Chondrocyte (in vitro differentiated cells): ENCODE measurements around the gene SNRNP200. TPM values are rescaled to one million over a fixed set of nuclear protein-coding genes. Genes with fewer than 3 reads are reported as not detected.

Experiments used
- DNase-seq: peaks from one replicate; pipeline ENCODE4 v3.0.0; 2021; ENCODE audit warnings: mixed read lengths, low spot score
- H3K27ac Mint-ChIP-seq: one replicate; pipeline ENCODE4 v1.8.0; 2021; ENCODE audit warnings: mild to moderate bottlenecking, moderate library complexity, mixed read lengths; ENCODE audit not compliant: unreplicated experiment
- H3K27me3 Mint-ChIP-seq: 2 replicates; pipeline ENCODE4 v1.8.0; 2021; ENCODE audit warnings: low read depth, mixed read lengths
- H3K36me3 Mint-ChIP-seq: 2 replicates; pipeline ENCODE4 v1.8.0; 2021; ENCODE audit warnings: low read depth, mixed read lengths
- H3K4me1 Mint-ChIP-seq: 2 replicates; pipeline ENCODE4 v1.8.0; 2021; ENCODE audit warnings: low read depth, mild to moderate bottlenecking, mixed read lengths
- H3K4me3 Mint-ChIP-seq: one replicate; pipeline ENCODE4 v1.8.0; 2021; ENCODE audit warnings: mild to moderate bottlenecking, moderate library complexity, mixed read lengths; ENCODE audit not compliant: unreplicated experiment
- H3K9me3 Mint-ChIP-seq: 2 replicates; pipeline ENCODE4 v1.8.0; 2021; ENCODE audit warnings: low read depth, mixed read lengths
- CTCF ChIP-seq: fragments of 200-600 bp; sonication (generic); IDR thresholded peaks from 2 replicates; pipeline ENCODE4 v1.5.0; 2021; ENCODE audit warnings: antibody characterized with exemption, mild to moderate bottlenecking, moderate library complexity
- total RNA-seq: library from RNA; stranded (reverse); gene quantifications from 3 replicates; pipeline ENCODE4 v1.2.1, GENCODE V29; 2021

SNRNP200 gene
- total RNA-seq, 1 donor from 2014 or later, result 82.6 TPM

GRCh38 chr2:96345868-96346462 is 40.6 kb upstream of the SNRNP200 start:
- no peak for DNase-seq
- Mint-ChIP-seq H3K27me3 (no peaks in the 10 kb centered on the region), H3K27ac (no peak overlapping the region), H3K36me3 (peaks cover 1% of the 10 kb centered on the region), H3K4me3 (no peak overlapping the region), H3K9me3 (no peaks in the 10 kb centered on the region), H3K4me1 (peaks cover 3% of the 10 kb centered on the region)
- TF ChIP-seq CTCF, result no peak

- TF ChIP-seq CTCF, result peak; percentile 41
- Mint-ChIP-seq H3K36me3 (peaks cover 1% of the 10 kb centered on the region), H3K27me3 (no peaks in the 10 kb centered on the region), H3K27ac (no peak overlapping the region), H3K4me3 (no peak overlapping the region), H3K9me3 (no peaks in the 10 kb centered on the region), H3K4me1 (peaks cover 7% of the 10 kb centered on the region)
- DNase-seq, result no peak
Measured at GRCh38 chr2:96345438-96345837, 40.1 kb upstream of the SNRNP200 start.

- Mint-ChIP-seq H3K9me3 (no peaks in the 10 kb centered on the region), H3K4me1 (peaks cover 7% of the 10 kb centered on the region), H3K27me3 (no peaks in the 10 kb centered on the region), H3K27ac (no peak overlapping the region), H3K36me3 (peaks cover 1% of the 10 kb centered on the region), H3K4me3 (no peak overlapping the region)
- DNase-seq, result no peak
- no peak for TF ChIP-seq CTCF
Measured at GRCh38 chr2:96344011-96344410, 38.7 kb upstream of the SNRNP200 start.

GRCh38 chr2:96342085-96342484 is 36.7 kb upstream of the SNRNP200 start:
- DNase-seq, result no peak
- peaks cover 7% of the 10 kb centered on the region for H3K4me1 Mint-ChIP-seq
- no peaks in the 10 kb centered on the region for H3K9me3 Mint-ChIP-seq
- peaks cover 1% of the 10 kb centered on the region for H3K36me3 Mint-ChIP-seq
- no peaks in the 10 kb centered on the region for H3K27me3 Mint-ChIP-seq
- no peak overlapping the region for H3K4me3 Mint-ChIP-seq
- no peak overlapping the region for H3K27ac Mint-ChIP-seq
- no peak for TF ChIP-seq CTCF

- peaks cover 1% of the 10 kb centered on the region for H3K36me3 Mint-ChIP-seq
Measured at GRCh38 chr2:96341641-96342040, 36.3 kb upstream of the SNRNP200 start.

More at GRCh38 chr2:96341641-96342040, 36.3 kb upstream of the SNRNP200 start:
- Mint-ChIP-seq H3K27me3 (no peaks in the 10 kb centered on the region), H3K4me1 (peaks cover 9% of the 10 kb centered on the region), H3K4me3 (no peak overlapping the region), H3K9me3 (no peaks in the 10 kb centered on the region), H3K27ac (no peak overlapping the region)
- no peak for TF ChIP-seq CTCF
- DNase-seq, result no peak
